T1000 (cell line): ENCODE measurements around the gene RNF157.
A peak's percentile ranks its signal among the peaks of the same experiment; 100 is the strongest.

Experiments used
- DNase-seq: peaks from one replicate; lab custom pipeline; 2025; ENCODE audit warnings: mixed read lengths; lab: John Stamatoyannopoulos, UW

RNF157 gene

GRCh38 chr17:76157759-76158158 is 82.5 kb downstream of the RNF157 start:
- DNase-seq = no peak

- no peak for DNase-seq
These were observed 83.7 kb downstream of the RNF157 start for GRCh38 chr17:76156662-76156991.

- no peak for DNase-seq
These were observed 84.2 kb downstream of the RNF157 start for GRCh38 chr17:76155988-76156661.

GRCh38 chr17:76154936-76155845 is 85.1 kb downstream of the RNF157 start:
- no peak for DNase-seq

GRCh38 chr17:76154292-76154691 is 86.0 kb downstream of the RNF157 start:
- DNase-seq = no peak

- DNase-seq = no peak
These were observed 86.7 kb downstream of the RNF157 start for GRCh38 chr17:76153640-76154039.

GRCh38 chr17:76153202-76153601 is 87.1 kb downstream of the RNF157 start:
- no peak for DNase-seq

- no peak for DNase-seq
These were observed 87.7 kb downstream of the RNF157 start for GRCh38 chr17:76152591-76152990.

GRCh38 chr17:76151896-76152454 is 88.3 kb downstream of the RNF157 start:
- DNase-seq = no peak

GRCh38 chr17:76150712-76151622 is 89.3 kb downstream of the RNF157 start:
- DNase-seq = no peak

GRCh38 chr17:76149214-76149613 is 91.1 kb downstream of the RNF157 start:
- DNase-seq = no peak

GRCh38 chr17:76148015-76148326 is 92.3 kb downstream of the RNF157 start:
- DNase-seq = no peak

GRCh38 chr17:76147211-76148014 is 92.9 kb downstream of the RNF157 start:
- DNase-seq = no peak

GRCh38 chr17:76146053-76146851 is 94.0 kb downstream of the RNF157 start:
- DNase-seq = no peak

GRCh38 chr17:76145231-76146052 is 94.9 kb downstream of the RNF157 start:
- DNase-seq = no peak

- DNase-seq = no peak
These were observed 97.7 kb downstream of the RNF157 start for GRCh38 chr17:76142585-76143041.

GRCh38 chr17:76142039-76142584 is 98.2 kb downstream of the RNF157 start:
- no peak for DNase-seq

- DNase-seq = peak; percentile 83
These were observed 98.9 kb downstream of the RNF157 start, which contains the start of gene FOXJ1 for GRCh38 chr17:76141212-76142038. Gene FOXJ1, minus strand, starts transcription at chr17:76141245. Its CDS starts 850 bp downstream, at chr17:76140395.
